ENCODE measurements around the gene RELA.

DNA sequence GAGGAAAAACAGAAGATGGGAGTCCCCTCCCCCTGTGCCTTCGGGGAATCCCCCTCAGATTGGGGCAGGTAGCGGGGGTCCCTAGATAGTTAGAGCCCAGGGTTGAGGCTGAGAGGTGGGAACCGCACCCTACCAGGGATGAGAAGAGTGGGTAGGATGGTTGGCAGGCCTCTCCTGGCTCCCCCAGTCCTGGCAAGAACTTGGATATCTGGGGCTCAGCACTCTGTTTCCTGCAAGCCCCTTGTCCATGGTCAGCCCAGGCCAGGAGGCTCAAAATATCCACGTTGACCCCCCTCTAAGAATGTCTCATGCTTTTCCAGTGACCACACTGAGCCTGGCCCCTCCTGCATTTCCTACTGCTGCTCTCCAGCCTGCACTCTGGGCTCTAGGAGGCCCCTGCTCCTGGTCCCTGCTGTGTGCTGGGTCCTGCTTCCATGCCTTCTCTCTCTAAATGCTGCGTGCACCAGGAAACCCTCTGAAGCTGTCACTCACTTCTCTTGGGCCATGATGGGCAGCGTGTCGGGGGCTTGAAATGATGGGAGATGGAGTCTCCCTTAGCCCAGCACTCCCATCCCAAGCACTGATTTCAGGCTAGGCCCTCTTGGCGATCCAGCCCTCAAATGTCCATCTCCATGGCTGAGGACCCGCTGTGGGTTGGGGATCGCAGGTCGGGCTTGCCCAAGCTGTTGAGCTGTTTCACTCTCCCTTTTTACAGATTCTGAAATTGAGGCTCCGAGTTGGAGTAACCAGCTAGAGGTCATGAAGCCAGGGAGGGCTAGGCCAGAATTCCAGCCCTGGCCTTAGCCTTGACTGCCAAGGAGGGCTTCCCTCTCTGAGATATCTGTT, 50.7 kb downstream of the RELA start:
- TF ChIP-seq, protein P1, sequence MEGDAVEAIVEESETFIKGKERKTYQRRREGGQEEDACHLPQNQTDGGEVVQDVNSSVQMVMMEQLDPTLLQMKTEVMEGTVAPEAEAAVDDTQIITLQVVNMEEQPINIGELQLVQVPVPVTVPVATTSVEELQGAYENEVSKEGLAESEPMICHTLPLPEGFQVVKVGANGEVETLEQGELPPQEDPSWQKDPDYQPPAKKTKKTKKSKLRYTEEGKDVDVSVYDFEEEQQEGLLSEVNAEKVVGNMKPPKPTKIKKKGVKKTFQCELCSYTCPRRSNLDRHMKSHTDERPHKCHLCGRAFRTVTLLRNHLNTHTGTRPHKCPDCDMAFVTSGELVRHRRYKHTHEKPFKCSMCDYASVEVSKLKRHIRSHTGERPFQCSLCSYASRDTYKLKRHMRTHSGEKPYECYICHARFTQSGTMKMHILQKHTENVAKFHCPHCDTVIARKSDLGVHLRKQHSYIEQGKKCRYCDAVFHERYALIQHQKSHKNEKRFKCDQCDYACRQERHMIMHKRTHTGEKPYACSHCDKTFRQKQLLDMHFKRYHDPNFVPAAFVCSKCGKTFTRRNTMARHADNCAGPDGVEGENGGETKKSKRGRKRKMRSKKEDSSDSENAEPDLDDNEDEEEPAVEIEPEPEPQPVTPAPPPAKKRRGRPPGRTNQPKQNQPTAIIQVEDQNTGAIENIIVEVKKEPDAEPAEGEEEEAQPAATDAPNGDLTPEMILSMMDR (IDR thresholded peaks at IDR 0.05; ENCODE audit: low read depth, low read length): no peak
- TF ChIP-seq EZH2phosphoT487 (IDR thresholded peaks at IDR 0.05; ENCODE audit: low read depth): no peak
